CD8-positive, alpha-beta memory T cell (primary cell): Measurements from ENCODE around the gene DCX. TPM values are rescaled to one million over a fixed set of nuclear protein-coding genes. Genes with fewer than 3 reads are reported as not detected.
A peak's percentile ranks its signal among the peaks of the same experiment; 100 is the strongest.

Experiments used
- CTCF ChIA-PET: fragments of 350-600 bp; sonication (Branson Sonifier 250); formaldehyde crosslinking; loops from one replicate; lab custom pipeline; 2021; ENCODE audit warnings: antibody characterized with exemption; lab: Charles Lee
- POLR2A ChIA-PET: fragments of 350-600 bp; sonication (Branson Sonifier 250); formaldehyde crosslinking; loops from one replicate; lab custom pipeline; 2021; ENCODE audit warnings: antibody characterized with exemption; lab: Charles Lee
- DNase-seq, 5 donors: peaks; one replicate each; pipeline versions ENCODE4 v3.0.0 to v3.0.0-alpha.2; 2020 to 2022; ENCODE audit warnings: mixed read lengths in 1 of 5
- H3K27ac ChIP-seq: one replicate; pipeline ENCODE4 v1.7.0; 2013; ENCODE audit warnings: low read depth, mild to moderate bottlenecking, low read length, moderate library complexity
- H3K27me3 ChIP-seq: 2 replicates; pipeline ENCODE4 v1.7.0; 2013; ENCODE audit warnings: low read length, mild to moderate bottlenecking; ENCODE audit not compliant: insufficient read depth, poor library complexity, severe bottlenecking
- H3K36me3 ChIP-seq: 2 replicates; pipeline ENCODE4 v1.7.0; 2013; ENCODE audit warnings: mild to moderate bottlenecking, low read length, moderate library complexity; ENCODE audit not compliant: insufficient read depth
- H3K4me1 ChIP-seq: 2 replicates; pipeline ENCODE4 v1.7.0; 2013; ENCODE audit warnings: mild to moderate bottlenecking, low read length, moderate library complexity; ENCODE audit not compliant: insufficient read depth
- H3K4me3 ChIP-seq: 2 replicates; pipeline ENCODE4 v1.7.0; 2013; ENCODE audit warnings: mild to moderate bottlenecking, low read length
- H3K9me3 ChIP-seq: 2 replicates; pipeline ENCODE4 v1.7.0; 2013; ENCODE audit warnings: mild to moderate bottlenecking, low read length
- H3K27ac Mint-ChIP-seq, 8 donors: one replicate each; pipeline ENCODE4 v1.8.0; 2020 to 2021; ENCODE audit warnings: mixed read lengths in 8 of 8, mild to moderate bottlenecking in 6 of 8, inconsistent platforms in 3 of 8, moderate library complexity in 3 of 8
- H3K27me3 Mint-ChIP-seq, 2 donors: one replicate each; pipeline ENCODE4 v1.8.0; 2020 to 2021; ENCODE audit warnings: mixed read lengths in 2 of 2, mild to moderate bottlenecking in 1 of 2, moderate library complexity in 1 of 2
- H3K36me3 Mint-ChIP-seq, 3 donors: one replicate each; pipeline ENCODE4 v1.8.0; 2020 to 2021; ENCODE audit warnings: mixed read lengths in 3 of 3, inconsistent platforms in 1 of 3, mild to moderate bottlenecking in 1 of 3
- H3K4me1 Mint-ChIP-seq, 3 donors: one replicate each; pipeline ENCODE4 v1.8.0; 2020 to 2021; ENCODE audit warnings: mixed read lengths in 3 of 3, inconsistent platforms in 1 of 3, mild to moderate bottlenecking in 1 of 3
- H3K4me3 Mint-ChIP-seq, 7 donors: one replicate each; pipeline ENCODE4 v1.8.0; 2020 to 2021; ENCODE audit warnings: mixed read lengths in 7 of 7, mild to moderate bottlenecking in 6 of 7, moderate library complexity in 4 of 7, inconsistent platforms in 2 of 7
- H3K9me3 Mint-ChIP-seq, 5 donors: one replicate each; pipeline ENCODE4 v1.8.0; 2020 to 2022; ENCODE audit warnings: mixed read lengths in 5 of 5, mild to moderate bottlenecking in 3 of 5, moderate library complexity in 2 of 5, inconsistent platforms in 1 of 5
- polyA plus RNA-seq: library from polyadenylated mRNA; unstranded; fragments of 300-500 nt; fragmentation: Illumina TruSeq; gene quantifications from one replicate; pipeline ENCODE4 v1.2.3, GENCODE V29; 2021
- total RNA-seq, 2 experiments: library from RNA; stranded (reverse); gene quantifications; one replicate each; pipeline ENCODE4 v1.2.3, GENCODE V29; 2021

The DCX gene
- total and polyA plus RNA-seq, 3 experiments from 2014 or later: not detected

DNA sequence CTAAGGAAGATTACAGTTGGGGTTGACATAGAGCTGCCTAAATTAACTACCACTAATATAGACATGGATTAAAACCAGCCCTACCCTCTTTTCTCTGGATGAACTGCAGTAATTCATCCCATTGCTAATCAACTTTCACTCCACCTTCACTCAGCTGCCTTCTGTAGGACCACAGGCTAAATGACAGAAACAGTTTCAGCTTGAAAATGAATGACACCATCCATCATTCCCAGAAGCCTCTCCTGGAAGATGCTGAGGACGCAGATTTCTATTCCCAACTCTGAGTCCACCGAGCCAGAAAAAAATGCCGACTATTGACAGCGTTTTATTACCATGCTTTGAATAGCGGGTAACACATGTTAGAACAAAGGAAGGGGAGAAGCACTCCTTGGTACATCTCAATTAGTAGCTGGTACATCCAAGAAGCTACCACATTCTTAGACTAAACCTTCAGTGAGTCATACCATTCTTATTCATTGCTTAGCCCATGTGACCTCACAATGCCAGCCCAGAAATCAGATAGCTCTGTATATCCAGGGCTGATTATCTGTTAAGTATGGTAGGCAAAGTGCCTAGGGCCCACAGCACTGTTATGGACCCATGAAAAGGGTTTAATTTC is 25.3 kb downstream of the DCX start:
- CTCF ChIA-PET: no interaction called here

DNA sequence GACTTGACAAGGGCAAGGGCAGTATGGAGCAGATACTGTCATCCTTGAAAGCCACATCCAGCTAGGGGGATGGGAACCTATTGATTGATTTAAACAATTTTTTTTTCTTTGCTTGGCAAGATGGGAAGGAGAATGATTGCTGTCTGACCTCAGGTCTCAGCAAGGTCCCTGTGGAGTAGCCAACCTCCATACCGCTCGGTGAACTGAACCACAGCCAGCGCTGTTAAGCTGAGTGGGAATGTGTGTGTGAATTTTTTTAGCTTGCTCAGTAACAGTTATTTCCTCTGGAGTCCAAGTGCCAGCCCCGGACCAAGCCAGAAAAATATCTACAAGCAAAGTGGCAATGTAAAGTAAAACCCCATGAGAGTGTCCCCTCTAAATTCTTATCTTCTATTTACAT is 25.9 kb downstream of the DCX start:
- POLR2A ChIA-PET: no interaction called here

More for the DNA sequence above, 25.3 kb downstream of the DCX start:
- Mint-ChIP-seq H3K27ac (no peak overlapping the region), H3K4me1 (no peaks in the 10 kb centered on the region), H3K9me3 (no peaks in the 10 kb centered on the region), H3K4me3 (no peak overlapping the region), H3K36me3 (no peaks in the 10 kb centered on the region), H3K27me3 (peaks cover 0 to 15% of the 10 kb centered on the region in 2 donors)
- no peak for DNase-seq
- POLR2A ChIA-PET: no interaction called here
- Histone ChIP-seq H3K4me3 (no peak overlapping the region), H3K27me3 (no peaks in the 10 kb centered on the region), H3K27ac (no peak overlapping the region), H3K4me1 (no peaks in the 10 kb centered on the region), H3K36me3 (no peaks in the 10 kb centered on the region), H3K9me3 (no peaks in the 10 kb centered on the region)

DNA sequence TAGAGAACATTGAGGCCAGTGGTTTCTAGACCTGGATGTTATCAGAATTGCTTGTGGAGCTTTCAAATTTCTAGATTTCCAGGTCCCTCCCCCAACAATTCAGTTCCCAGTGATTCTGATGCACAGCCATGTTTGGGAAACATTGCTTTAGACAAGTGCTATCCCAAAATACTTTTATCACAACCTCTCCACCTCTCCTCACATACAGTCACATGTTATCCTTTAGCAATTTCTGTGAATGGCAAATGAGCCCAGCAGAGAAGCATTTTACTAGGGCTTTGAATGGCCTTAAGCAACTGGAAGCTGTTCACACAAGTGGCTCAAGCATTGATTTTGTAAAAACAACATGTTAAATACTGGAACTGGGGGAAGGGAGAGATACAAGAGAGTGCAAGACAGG is 29.7 kb downstream of the DCX start:
- Histone ChIP-seq H3K9me3 (no peaks in the 10 kb centered on the region), H3K4me1 (no peaks in the 10 kb centered on the region), H3K36me3 (no peaks in the 10 kb centered on the region), H3K27me3 (no peaks in the 10 kb centered on the region), H3K4me3 (no peak overlapping the region), H3K27ac (no peak overlapping the region)
- Mint-ChIP-seq H3K4me1 (no peaks in the 10 kb centered on the region), H3K36me3 (no peaks in the 10 kb centered on the region), H3K27me3 (peaks cover 0 to 12% of the 10 kb centered on the region in 2 donors), H3K4me3 (no peak overlapping the region), H3K27ac (peak overlapping the region in 1 of 8 donors; percentile 27), H3K9me3 (peaks cover 0 to 1% (median 0%) of the 10 kb centered on the region in 5 donors)
- ChIA-PET CTCF (no interaction called here), POLR2A (no interaction called here)
- no peak for DNase-seq

More for the DNA sequence above, 25.9 kb downstream of the DCX start:
- Mint-ChIP-seq H3K4me3 (no peak overlapping the region), H3K36me3 (no peaks in the 10 kb centered on the region), H3K9me3 (peaks cover 0 to 1% (median 0%) of the 10 kb centered on the region in 5 donors), H3K27me3 (peaks cover 0 to 10% of the 10 kb centered on the region in 2 donors), H3K4me1 (no peaks in the 10 kb centered on the region), H3K27ac (no peak overlapping the region)
- no peaks in the 10 kb centered on the region for H3K9me3 ChIP-seq
- H3K4me1 ChIP-seq: no peaks in the 10 kb centered on the region
- no peak overlapping the region for H3K4me3 ChIP-seq
- no peaks in the 10 kb centered on the region for H3K36me3 ChIP-seq
- H3K27me3 ChIP-seq: no peaks in the 10 kb centered on the region
- H3K27ac ChIP-seq: no peak overlapping the region
- DNase-seq: no peak
- CTCF ChIA-PET: no interaction called here

DNA sequence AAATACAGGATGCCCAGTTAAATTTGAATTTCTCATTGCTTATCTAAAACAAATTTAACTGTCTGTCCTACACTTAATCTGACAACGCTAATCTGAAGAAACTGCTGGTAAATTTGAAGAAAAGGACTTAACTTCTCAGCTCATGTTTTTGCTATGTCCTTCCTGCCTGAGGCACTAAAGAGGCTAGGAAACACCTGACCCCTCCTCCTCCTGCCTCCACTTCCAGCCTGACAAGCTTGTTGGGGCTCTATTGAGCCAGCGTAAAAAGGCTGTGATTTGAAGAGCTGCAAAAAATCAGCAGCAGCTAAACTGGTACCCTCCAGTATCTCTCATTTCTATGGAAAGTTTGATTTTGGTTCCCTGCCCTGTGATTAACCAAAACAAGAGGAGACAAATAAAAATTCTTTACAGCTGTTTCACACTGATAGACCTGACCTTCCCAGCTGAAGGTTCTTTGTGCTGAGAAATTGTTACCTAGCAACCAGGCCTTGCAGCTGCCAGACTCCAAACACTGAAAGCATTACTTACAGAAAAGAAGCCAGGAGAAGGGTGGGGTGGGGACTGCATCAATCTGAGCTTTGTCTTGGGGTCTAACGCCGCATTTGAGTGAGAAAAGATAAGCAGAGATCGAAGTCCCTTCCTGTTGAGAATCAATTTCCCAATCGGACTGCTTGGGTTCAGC is 35.0 kb downstream of the DCX start:
- peaks cover 0 to 1% (median 0%) of the 10 kb centered on the region in 5 donors for H3K9me3 Mint-ChIP-seq
- POLR2A ChIA-PET: no interaction called here
- H3K9me3 ChIP-seq: no peaks in the 10 kb centered on the region
- no peaks in the 10 kb centered on the region for H3K4me1 Mint-ChIP-seq
- no peak for DNase-seq
- no peaks in the 10 kb centered on the region for H3K27me3 ChIP-seq
- peaks cover 0 to 6% of the 10 kb centered on the region in 2 donors for H3K27me3 Mint-ChIP-seq
- no peak overlapping the region for H3K4me3 Mint-ChIP-seq
- CTCF ChIA-PET: no interaction called here
- no peaks in the 10 kb centered on the region for H3K36me3 Mint-ChIP-seq
- H3K36me3 ChIP-seq: no peaks in the 10 kb centered on the region
- H3K4me3 ChIP-seq: no peak overlapping the region
- no peaks in the 10 kb centered on the region for H3K4me1 ChIP-seq
- no peak overlapping the region for H3K27ac Mint-ChIP-seq
- H3K27ac ChIP-seq: no peak overlapping the region

DNA sequence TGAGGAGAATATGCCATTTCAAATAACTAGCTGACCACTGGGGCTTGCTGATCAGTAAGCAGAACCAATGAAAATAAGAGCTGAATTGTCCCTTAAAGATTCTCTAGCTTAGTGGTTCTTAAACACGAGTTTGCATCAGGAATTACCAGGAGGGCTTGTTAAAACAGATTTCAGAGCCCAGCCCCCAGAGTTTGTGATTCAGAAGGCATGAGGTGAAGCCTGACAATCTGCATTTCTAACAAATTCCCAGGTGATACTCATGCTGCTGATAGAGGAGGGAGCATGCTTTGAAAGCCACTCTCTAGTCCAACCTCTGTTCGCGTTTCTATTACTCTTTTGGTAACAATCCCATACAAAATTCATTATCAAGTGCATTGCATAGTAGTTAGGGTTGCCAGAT is 35.5 kb downstream of the DCX start:
- H3K27me3 Mint-ChIP-seq: peaks cover 0 to 6% of the 10 kb centered on the region in 2 donors
- no peak overlapping the region for H3K27ac Mint-ChIP-seq
- POLR2A ChIA-PET: no interaction called here
- no peak for DNase-seq
- H3K9me3 ChIP-seq: no peaks in the 10 kb centered on the region
- H3K4me3 Mint-ChIP-seq: no peak overlapping the region
- no peaks in the 10 kb centered on the region for H3K27me3 ChIP-seq
- H3K4me1 Mint-ChIP-seq: no peaks in the 10 kb centered on the region
- CTCF ChIA-PET: no interaction called here
- H3K9me3 Mint-ChIP-seq: peaks cover 0 to 2% (median 0%) of the 10 kb centered on the region in 5 donors
- H3K36me3 ChIP-seq: no peaks in the 10 kb centered on the region
- no peak overlapping the region for H3K27ac ChIP-seq
- H3K4me3 ChIP-seq: no peak overlapping the region
- no peaks in the 10 kb centered on the region for H3K4me1 ChIP-seq
- no peaks in the 10 kb centered on the region for H3K36me3 Mint-ChIP-seq

DNA sequence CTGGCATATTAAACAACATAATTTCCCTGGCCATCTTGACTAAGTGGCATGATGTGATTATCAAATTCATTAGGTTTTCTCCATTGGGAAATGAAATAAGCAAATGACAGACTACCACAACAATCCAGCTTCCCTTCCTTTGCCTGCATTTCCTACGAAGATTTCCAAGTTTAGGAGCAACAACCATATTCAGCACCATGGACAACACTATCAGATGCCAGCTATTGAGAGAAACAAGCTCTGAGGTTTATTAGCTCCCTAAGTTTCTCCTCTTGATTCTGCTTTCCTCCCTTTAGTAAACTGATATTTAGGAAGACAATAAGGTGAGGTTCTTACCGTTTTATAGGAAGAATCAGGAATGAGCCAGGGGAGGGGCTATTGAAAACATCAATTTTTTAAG is 36.2 kb downstream of the DCX start:
- Mint-ChIP-seq H3K36me3 (no peaks in the 10 kb centered on the region), H3K27ac (no peak overlapping the region), H3K4me3 (no peak overlapping the region), H3K4me1 (no peaks in the 10 kb centered on the region), H3K9me3 (peaks cover 0 to 2% (median 0%) of the 10 kb centered on the region in 5 donors), H3K27me3 (peaks cover 0 to 8% of the 10 kb centered on the region in 2 donors)
- Histone ChIP-seq H3K4me3 (no peak overlapping the region), H3K9me3 (no peaks in the 10 kb centered on the region), H3K36me3 (no peaks in the 10 kb centered on the region), H3K27me3 (no peaks in the 10 kb centered on the region), H3K27ac (no peak overlapping the region), H3K4me1 (no peaks in the 10 kb centered on the region)
- ChIA-PET POLR2A (no interaction called here), CTCF (no interaction called here)
- DNase-seq: no peak

GRCh38 chrX:111372086-111372485 is 39.9 kb downstream of the DCX start:
- Mint-ChIP-seq H3K36me3 (no peaks in the 10 kb centered on the region), H3K27me3 (peaks cover 0 to 13% of the 10 kb centered on the region in 2 donors), H3K27ac (no peak overlapping the region), H3K4me3 (no peak overlapping the region), H3K9me3 (peaks cover 0 to 2% (median 0%) of the 10 kb centered on the region in 5 donors), H3K4me1 (no peaks in the 10 kb centered on the region)
- H3K36me3 ChIP-seq: no peaks in the 10 kb centered on the region
- H3K4me1 ChIP-seq: no peaks in the 10 kb centered on the region
- no peaks in the 10 kb centered on the region for H3K27me3 ChIP-seq
- H3K9me3 ChIP-seq: no peaks in the 10 kb centered on the region
- CTCF ChIA-PET: no interaction called here
- POLR2A ChIA-PET: no interaction called here
- no peak overlapping the region for H3K4me3 ChIP-seq
- no peak for DNase-seq
- H3K27ac ChIP-seq: no peak overlapping the region

GRCh38 chrX:111365770-111366325 is 46.1 kb downstream of the DCX start:
- DNase-seq: no peak
- Mint-ChIP-seq H3K9me3 (no peaks in the 10 kb centered on the region), H3K4me1 (no peaks in the 10 kb centered on the region), H3K4me3 (peak overlapping the region in 1 of 7 donors; percentile 29), H3K27ac (no peak overlapping the region), H3K36me3 (no peaks in the 10 kb centered on the region), H3K27me3 (peaks cover 0 to 8% of the 10 kb centered on the region in 2 donors)
- ChIA-PET CTCF (no interaction called here), POLR2A (no interaction called here)
- Histone ChIP-seq H3K9me3 (no peaks in the 10 kb centered on the region), H3K27ac (no peak overlapping the region), H3K27me3 (no peaks in the 10 kb centered on the region), H3K4me1 (no peaks in the 10 kb centered on the region), H3K36me3 (no peaks in the 10 kb centered on the region), H3K4me3 (no peak overlapping the region)
